DND-41 (cell line): ENCODE results near the gene CA14.
"Not testable (repeated sequence)": the region's sequence is repeated elsewhere in the genome, so short reads cannot be mapped to it uniquely, and the experiment has no call there.

Experiments used
- ATAC-seq: fragments of 200-7000 bp; cut with Tn5 transposase; 3 replicates; pipeline ENCODE4 v1.9.1; 2021; ENCODE audit warnings: low read depth; ENCODE audit not compliant: insufficient read depth
- DNase-seq: peaks from one replicate; pipeline ENCODE4 v3.0.0-alpha.2; 2020
- H2AFZ ChIP-seq: 2 replicates; pipeline ENCODE4 v1.6.0; 2012; ENCODE audit warnings: low read depth, low read length
- H3K27ac ChIP-seq: 2 replicates; pipeline ENCODE4 v1.5.1; 2012; ENCODE audit warnings: low read length, inconsistent platforms
- H3K27me3 ChIP-seq: fragments of 200-600 bp; sonication (generic); 2 replicates; pipeline ENCODE4 v1.6.0; 2012; ENCODE audit warnings: low read length, mild to moderate bottlenecking, inconsistent platforms; ENCODE audit not compliant: insufficient read depth, poor library complexity
- H3K36me3 ChIP-seq: 2 replicates; pipeline ENCODE4 v1.5.1; 2012; ENCODE audit warnings: low read length, inconsistent platforms; ENCODE audit not compliant: insufficient read depth
- H3K4me1 ChIP-seq: 2 replicates; pipeline ENCODE4 v1.5.1; 2012; ENCODE audit warnings: mild to moderate bottlenecking, low read length; ENCODE audit not compliant: insufficient read depth
- H3K4me2 ChIP-seq: 2 replicates; pipeline ENCODE4 v1.6.0; 2012; ENCODE audit warnings: mild to moderate bottlenecking, moderate library complexity, low read length, inconsistent platforms; ENCODE audit not compliant: insufficient read depth
- H3K4me3 ChIP-seq, 2 experiments: fragments of 200-600 bp in 1 of 2; shearing (Covaris generic) in 1 of 2; 2 replicates each; pipeline ENCODE4 v1.5.1; 2012 to 2016; ENCODE audit warnings: inconsistent platforms in 2 of 2, low read length in 2 of 2, mild to moderate bottlenecking in 2 of 2, low read depth in 1 of 2, moderate library complexity in 1 of 2
- H3K79me2 ChIP-seq: 2 replicates; pipeline ENCODE4 v1.6.0; 2012; ENCODE audit warnings: low read length, inconsistent platforms; ENCODE audit not compliant: insufficient read depth
- H3K9ac ChIP-seq: 2 replicates; pipeline ENCODE4 v1.6.0; 2012; ENCODE audit warnings: low read depth, mild to moderate bottlenecking, inconsistent platforms, low read length, moderate library complexity
- H3K9me3 ChIP-seq: 2 replicates; pipeline ENCODE4 v1.5.1; 2012; ENCODE audit warnings: low read length, moderate library complexity, mild to moderate bottlenecking, inconsistent platforms; ENCODE audit not compliant: insufficient read depth, severe bottlenecking
- H4K20me1 ChIP-seq: 2 replicates; pipeline ENCODE4 v1.6.0; 2012; ENCODE audit warnings: low read length; ENCODE audit not compliant: insufficient read depth
- CTCF ChIP-seq: IDR thresholded peaks from 2 replicates; pipeline ENCODE4 v1.5.1; 2012; ENCODE audit warnings: borderline replicate concordance, low read length, moderate library complexity, mild to moderate bottlenecking; ENCODE audit not compliant: poor library complexity, severe bottlenecking; ENCODE audit errors: extremely low read depth
- EZH2 ChIP-seq: IDR thresholded peaks from 3 replicates; pipeline ENCODE4 v1.6.1; 2012; ENCODE audit warnings: borderline replicate concordance, low read depth, mild to moderate bottlenecking, moderate library complexity, low read length, inconsistent platforms; ENCODE audit not compliant: severe bottlenecking

CA14 gene

GRCh38 chr1:150257624-150258585 is at the start of gene CA14:
Gene CA14, plus strand, starts transcription at chr1:150257774. Its CDS starts 355 bp downstream, at chr1:150258129.
- no peak within 1 kb of the TSS for H3K4me2 ChIP-seq
- H3K27ac ChIP-seq, result no peak within 1 kb of the TSS
- no peaks in the 10 kb centered on the region for H3K79me2 ChIP-seq
- H4K20me1 ChIP-seq, result no peaks in the 10 kb centered on the region
- no peak for ATAC-seq
- no peak for TF ChIP-seq EZH2
- peaks cover 7% of the 10 kb centered on the region for H3K4me1 ChIP-seq
- no peak within 1 kb of the TSS for H3K4me3 ChIP-seq
- H2AFZ ChIP-seq, result no peak within 1 kb of the TSS
- no peaks in the 10 kb centered on the region for H3K9me3 ChIP-seq
- peaks cover 34% of the 10 kb centered on the region for H3K27me3 ChIP-seq
- H3K36me3 ChIP-seq, result no peaks in the 10 kb centered on the region
- H3K9ac ChIP-seq, result no peak within 1 kb of the TSS
- DNase-seq, result no peak

GRCh38 chr1:150208460-150208859 is 49.1 kb upstream of the CA14 start:
- not testable (repeated sequence) for DNase-seq, H3K79me2 ChIP-seq, H3K9me3 ChIP-seq, H3K27ac ChIP-seq, H3K4me2 ChIP-seq, H2AFZ ChIP-seq, H3K4me3 ChIP-seq, ATAC-seq, H3K9ac ChIP-seq, H3K4me1 ChIP-seq, H4K20me1 ChIP-seq, H3K27me3 ChIP-seq, H3K36me3 ChIP-seq

GRCh38 chr1:150210091-150210490 is 47.5 kb upstream of the CA14 start:
- no peak overlapping the region for H2AFZ ChIP-seq
- no peak overlapping the region for H3K27ac ChIP-seq
- DNase-seq (no peak), ATAC-seq (no peak)
- no peak overlapping the region for H3K4me2 ChIP-seq
- no peak overlapping the region for H3K9ac ChIP-seq
- H3K27me3 ChIP-seq, result no peaks in the 10 kb centered on the region
- H3K4me1 ChIP-seq, result peaks cover 14% of the 10 kb centered on the region
- no peaks in the 10 kb centered on the region for H3K79me2 ChIP-seq
- no peaks in the 10 kb centered on the region for H4K20me1 ChIP-seq
- no peak overlapping the region for H3K4me3 ChIP-seq
- no peaks in the 10 kb centered on the region for H3K9me3 ChIP-seq
- TF ChIP-seq EZH2 (no peak), CTCF (no peak)
- no peaks in the 10 kb centered on the region for H3K36me3 ChIP-seq

- H3K9me3 ChIP-seq, result no peaks in the 10 kb centered on the region
- peaks cover 14% of the 10 kb centered on the region for H3K4me1 ChIP-seq
- H2AFZ ChIP-seq, result no peak overlapping the region
- H3K27ac ChIP-seq, result no peak overlapping the region
- no peak for DNase-seq
- H3K27me3 ChIP-seq, result no peaks in the 10 kb centered on the region
- H3K4me2 ChIP-seq, result no peak overlapping the region
- no peak overlapping the region for H3K4me3 ChIP-seq
- no peaks in the 10 kb centered on the region for H4K20me1 ChIP-seq
- no peak for TF ChIP-seq EZH2
- TF ChIP-seq CTCF, result no peak
- no peak overlapping the region for H3K9ac ChIP-seq
- no peaks in the 10 kb centered on the region for H3K36me3 ChIP-seq
- ATAC-seq, result no peak
- H3K79me2 ChIP-seq, result no peaks in the 10 kb centered on the region
Observed at GRCh38 chr1:150210706-150211105, 46.9 kb upstream of the CA14 start.
